NCI-H1105 treated with DMSO at 0.1 percent for 48 hours (cell line): ENCODE results near the gene TMEM30B.

Experiments used
- DNase-seq: peaks from one replicate; lab custom pipeline; 2025; lab: John Stamatoyannopoulos, UW

TMEM30B gene

DNA sequence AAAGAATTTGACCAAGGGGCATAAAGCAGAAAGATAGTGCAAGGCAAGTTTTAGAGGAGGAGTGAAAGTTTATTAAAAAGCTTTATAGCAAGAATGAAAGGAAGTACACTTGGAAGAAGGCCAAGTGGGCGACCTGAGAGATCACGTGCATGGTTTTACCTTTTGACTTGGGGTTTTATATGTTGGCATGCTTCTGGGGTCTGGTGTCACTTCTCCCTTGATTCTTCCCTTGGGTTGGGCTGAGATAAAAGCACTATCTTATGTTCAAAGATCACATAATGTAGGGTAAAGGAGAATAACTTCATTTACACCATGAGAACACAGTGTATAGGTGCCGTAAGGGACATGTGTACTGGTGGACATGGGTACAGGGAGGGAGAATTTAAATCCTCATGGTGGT lies 17.7 kb upstream of the TMEM30B start:
- DNase-seq: no peak

- DNase-seq: no peak
Observed at GRCh38 chr14:61297581-61297980, 16.4 kb upstream of the TMEM30B start.

- DNase-seq: peak; percentile 63
Observed at GRCh38 chr14:61296719-61297502, 15.8 kb upstream of the TMEM30B start.

DNA sequence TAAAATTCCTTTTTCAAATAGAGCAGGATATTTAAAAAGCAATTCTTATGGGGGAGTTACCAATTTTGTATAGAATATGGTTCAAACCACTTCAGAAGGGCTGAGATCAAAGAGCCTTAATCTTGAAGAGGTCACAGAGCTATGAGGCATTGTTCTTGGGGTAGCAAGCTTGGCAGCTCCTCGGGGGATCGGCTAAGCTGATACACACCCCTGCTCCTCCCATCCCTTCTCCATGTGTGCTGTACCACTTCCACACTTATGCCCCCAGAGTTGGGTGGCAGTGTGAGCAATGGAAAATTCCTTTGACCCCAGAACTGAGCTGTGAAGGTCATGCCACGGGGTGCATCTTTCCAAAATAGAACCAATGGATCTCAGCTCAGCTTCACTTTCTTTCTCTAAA lies 15.0 kb upstream of the TMEM30B start:
- DNase-seq: no peak

- no peak for DNase-seq
Observed at GRCh38 chr14:61290701-61291100, 9.6 kb upstream of the TMEM30B start.

- DNase-seq: no peak
Observed at GRCh38 chr14:61288720-61289119, 7.6 kb upstream of the TMEM30B start.

GRCh38 chr14:61288228-61288627 lies 7.1 kb upstream of the TMEM30B start:
- DNase-seq: no peak

- no peak for DNase-seq
Observed at GRCh38 chr14:61287196-61287595, 6.1 kb upstream of the TMEM30B start.

DNA sequence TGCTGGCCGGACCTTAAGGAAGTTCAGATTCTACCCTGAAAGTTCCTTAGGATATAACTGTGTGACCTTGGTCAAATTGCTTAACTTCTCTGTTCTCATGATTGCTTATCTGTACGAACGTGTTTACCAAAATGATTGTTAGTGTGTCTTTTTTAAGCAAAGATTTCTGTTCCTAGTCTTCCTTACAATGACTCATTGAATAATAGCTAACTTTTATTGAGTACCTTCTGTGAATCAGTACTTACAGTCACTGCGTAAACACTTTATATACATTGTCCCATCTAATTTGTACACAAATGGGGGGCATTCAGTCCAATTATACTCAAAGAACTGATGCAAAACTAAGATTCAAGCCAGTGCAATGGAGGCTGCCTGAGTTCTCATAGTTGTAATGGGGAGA lies 4.2 kb upstream of the TMEM30B start:
- DNase-seq: no peak

DNA sequence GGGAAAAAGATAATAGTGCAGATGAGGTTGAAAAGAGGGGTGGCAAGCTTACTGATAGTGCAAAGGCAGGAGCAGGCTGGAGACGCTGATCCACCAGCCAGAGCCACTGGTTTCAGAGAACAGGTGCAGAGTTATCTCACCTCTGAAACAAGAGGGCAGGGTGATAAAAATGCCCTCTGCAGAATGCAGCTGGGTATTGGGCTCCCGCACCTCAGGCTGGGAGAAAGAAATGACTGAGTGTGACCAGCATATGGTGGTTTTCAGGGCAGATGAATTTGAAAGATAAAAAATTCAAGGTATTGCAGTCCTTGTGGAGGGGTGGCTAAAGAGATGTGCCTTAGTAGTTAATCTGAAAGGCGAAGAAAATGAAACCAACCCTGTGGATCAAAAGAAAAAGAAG lies 2.9 kb upstream of the TMEM30B start:
- DNase-seq: no peak

GRCh38 chr14:61282746-61283145 lies 1.6 kb upstream of the TMEM30B start:
- DNase-seq: no peak

- no peak for DNase-seq
Observed at GRCh38 chr14:61281948-61282275, 774 bp upstream of the TMEM30B start.

- DNase-seq: peak; percentile 69
Observed at GRCh38 chr14:61280526-61281185, 482 bp downstream of the TMEM30B start.

DNA sequence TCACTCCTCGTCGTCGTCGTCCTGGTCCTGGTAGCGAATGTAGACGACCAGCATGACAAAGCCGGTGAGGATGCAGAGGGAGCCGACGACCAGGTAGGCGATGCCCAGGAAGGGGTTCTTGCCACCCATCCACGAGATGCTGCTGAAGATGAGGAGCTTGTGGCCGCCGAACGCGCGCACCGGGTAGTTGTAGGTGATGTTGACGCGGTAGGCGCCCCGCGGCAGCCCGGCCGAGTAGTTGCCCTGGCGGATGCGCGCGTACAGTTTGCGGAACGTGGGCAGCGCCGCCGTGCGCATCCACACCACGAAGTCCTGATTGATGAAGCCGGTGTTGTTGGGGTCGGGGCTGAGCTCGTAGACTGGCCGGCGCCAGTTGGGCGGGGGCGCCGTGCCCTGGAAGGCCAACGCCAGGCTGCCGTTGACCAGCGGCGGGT lies 1.0 kb downstream of the TMEM30B start:
- DNase-seq: peak; percentile 66

GRCh38 chr14:61279082-61279481 lies 2.1 kb downstream of the TMEM30B start:
- DNase-seq: no peak

GRCh38 chr14:61277784-61278183 lies 3.4 kb downstream of the TMEM30B start:
- DNase-seq: no peak

DNA sequence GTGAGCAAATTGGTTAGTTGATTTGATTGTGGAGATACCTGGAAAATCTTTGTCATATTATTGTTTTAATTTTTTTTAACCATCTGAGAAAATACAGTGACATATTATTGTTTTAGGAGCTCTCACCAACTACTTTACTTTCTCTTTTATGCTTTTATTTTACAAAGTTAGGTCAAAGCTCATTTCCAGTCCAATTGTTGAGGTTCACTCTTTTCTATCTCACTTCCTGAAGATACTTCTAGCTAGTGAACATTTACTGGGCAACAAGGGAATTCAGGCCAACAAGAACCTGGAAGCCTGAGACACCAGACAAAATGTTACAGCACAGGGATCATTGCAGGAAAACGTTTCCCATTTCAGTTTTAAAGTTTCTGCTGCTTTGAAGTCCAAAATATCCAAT lies 3.9 kb downstream of the TMEM30B start:
- DNase-seq: no peak

DNA sequence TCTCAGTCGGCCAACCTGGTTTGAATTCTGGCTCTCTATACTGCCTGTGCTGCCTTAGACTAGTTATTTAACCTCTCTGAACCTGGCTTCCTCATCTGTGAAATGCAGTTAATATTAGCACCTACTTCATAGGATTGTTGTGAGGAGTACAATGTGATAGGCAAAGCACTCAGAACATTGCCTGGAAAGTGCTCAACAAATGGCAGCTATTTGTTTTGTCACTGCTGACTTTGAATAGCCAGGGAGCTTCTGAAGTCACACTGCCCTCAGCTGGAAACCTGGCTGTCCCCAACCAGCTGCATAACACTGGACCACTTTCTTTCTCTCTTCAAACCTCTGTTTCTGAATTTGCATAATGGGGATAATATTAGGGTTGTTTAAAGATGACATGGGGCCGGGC lies 9.6 kb downstream of the TMEM30B start:
- DNase-seq: no peak

DNA sequence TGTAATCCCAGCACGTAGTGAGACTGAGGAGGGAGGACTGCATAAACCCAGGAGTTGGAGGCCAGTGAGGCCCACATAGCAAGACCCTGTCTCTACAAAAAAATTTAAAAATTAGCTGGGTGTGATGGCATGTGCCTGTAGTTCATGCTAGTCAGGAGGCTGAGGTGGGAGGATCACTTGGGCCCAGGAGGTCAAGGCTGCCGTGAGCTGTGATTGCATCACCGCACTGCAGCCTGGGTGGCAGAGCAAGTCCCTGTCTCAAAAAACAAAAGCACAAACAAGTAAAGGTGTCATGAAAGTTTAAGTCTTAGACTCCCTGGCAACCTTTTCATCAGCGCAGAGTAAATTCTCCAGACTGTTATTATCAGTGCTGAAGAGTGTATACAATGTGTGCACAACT lies 10.4 kb downstream of the TMEM30B start:
- no peak for DNase-seq

GRCh38 chr14:61269321-61270083 lies 11.6 kb downstream of the TMEM30B start:
- DNase-seq: peak; percentile 90

DNA sequence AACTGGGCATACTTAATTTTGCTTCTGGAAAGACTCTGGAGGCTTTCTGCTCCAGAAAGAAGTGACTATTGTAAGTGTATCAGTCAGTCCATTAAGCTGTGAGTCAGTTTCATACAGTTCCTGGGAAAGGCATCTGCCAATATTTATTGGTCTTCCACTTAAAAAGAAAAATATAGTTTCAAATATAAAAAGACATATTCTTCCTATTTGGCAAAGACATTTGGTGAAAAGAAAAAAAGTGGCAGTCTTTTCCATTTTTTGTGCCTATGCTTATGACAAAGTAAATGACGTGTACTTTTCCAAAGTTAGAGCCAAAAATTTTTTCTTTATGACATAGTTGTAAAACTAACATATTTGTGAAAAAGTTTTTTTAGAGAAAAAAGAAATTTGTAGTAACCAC lies 12.3 kb downstream of the TMEM30B start:
- no peak for DNase-seq

DNA sequence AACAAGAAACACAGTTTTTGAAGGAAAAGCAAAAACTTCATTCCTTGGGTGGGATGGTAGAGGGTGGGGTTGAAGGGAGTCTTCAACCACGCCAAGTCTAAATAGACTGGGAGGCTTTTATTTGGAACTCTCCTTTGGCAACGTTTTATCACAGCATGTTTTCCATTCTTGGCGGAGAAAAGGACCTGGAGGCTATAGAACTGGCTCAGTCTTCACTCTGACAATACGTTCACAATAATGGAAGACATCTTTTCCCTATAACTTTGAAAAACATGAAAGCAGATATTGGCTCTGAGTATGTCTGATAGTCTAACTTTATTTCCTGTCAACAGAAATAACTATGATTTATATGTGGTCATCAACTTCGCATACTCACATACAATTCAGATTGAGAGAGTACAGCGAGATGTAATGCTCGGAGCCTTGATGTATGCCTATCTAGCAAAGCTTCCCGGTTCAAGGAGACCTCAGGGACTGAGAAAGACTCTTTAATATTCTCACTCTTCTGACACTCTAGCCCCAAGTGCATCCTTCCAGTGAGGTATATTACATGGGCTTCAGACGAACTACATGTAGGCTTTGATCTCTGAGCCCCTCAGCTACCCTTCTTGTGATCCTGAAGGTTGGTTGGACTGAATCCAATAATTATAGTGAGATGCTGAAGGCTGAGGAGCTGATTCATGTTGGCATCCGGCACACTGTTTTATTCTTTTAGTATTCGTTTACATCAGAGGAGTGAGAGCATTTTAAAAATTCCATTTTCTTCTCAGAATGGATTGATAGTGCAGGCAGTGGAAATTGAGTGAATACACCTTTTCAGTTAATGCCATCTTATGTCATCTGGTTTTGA lies 14.0 kb downstream of the TMEM30B start:
- no peak for DNase-seq
